Measurements from ENCODE around the gene PTPN7. TPM values are rescaled to one million over a fixed set of nuclear protein-coding genes. Genes with fewer than 3 reads are reported as not detected.
A peak's percentile ranks its signal among the peaks of the same experiment; 100 is the strongest.

Gene PTPN7
- total RNA-seq, 4 donors from 2014 or later: 1.9 to 5.5 (median 3.1) TPM

- Histone ChIP-seq H3K9me3 (no peaks in the 10 kb centered on the region), H3K36me3 (no peaks in the 10 kb centered on the region), H3K27me3 (no peaks in the 10 kb centered on the region), H3K27ac (no peak overlapping the region), H3K4me1 (peaks cover 0 to 6% (median 5%) of the 10 kb centered on the region in 3 donors), H3K4me3 (no peak overlapping the region)
- TF ChIP-seq POLR2A (IDR thresholded peaks at IDR 0.05) (no peak), CTCF (IDR thresholded peaks at IDR 0.05) (no peak)
- intact Hi-C loops (cut with DNase I): loop anchor here (5.0 to 10.0 kb wide), 2 partner anchors 121 to 229 kb away; no protein-coding TSS in a partner anchor
- WGBS, 2 donors: 86% methylated on average over 10 of the region's 10 CpGs
- no peak for DNase-seq
Observed at GRCh38 chr1:202123336-202123813, 37.0 kb downstream of the PTPN7 start.

- intact Hi-C loops (cut with DNase I): loop anchor here (5.0 to 10.0 kb wide), 2 partner anchors 120 to 228 kb away; no protein-coding TSS in a partner anchor
- no peak within 1 kb of the TSS for H3K4me3 ChIP-seq
- no peaks in the 10 kb centered on the region for H3K27me3 ChIP-seq
- peaks cover 0 to 11% (median 8%) of the 10 kb centered on the region in 3 donors for H3K4me1 ChIP-seq
- H3K36me3 ChIP-seq: no peaks in the 10 kb centered on the region
- WGBS, 2 donors: 60% methylated on average over 1 to 16 of the region's 19 CpGs
- H3K9me3 ChIP-seq: no peaks in the 10 kb centered on the region
- H3K27ac ChIP-seq: no peak within 1 kb of the TSS
- TF ChIP-seq POLR2A (IDR thresholded peaks at IDR 0.05) (no peak), CTCF (IDR thresholded peaks at IDR 0.05) (peak in 2 of 6 experiments; percentile 5 to 8)
- no peak for DNase-seq
Observed at GRCh38 chr1:202122639-202123335, 37.6 kb downstream of the PTPN7 start, which contains the start of gene GPR37L1. Gene GPR37L1 (plus strand): TSS chr1:202122917. CDS start chr1:202122964, 47 bp downstream.

GRCh38 chr1:202121006-202121405, 39.4 kb downstream of the PTPN7 start:
- 48 to 60% methylated on average over 6 to 7 of the region's 7 CpGs for WGBS, 2 donors
- intact Hi-C loops (cut with DNase I): loop anchor here (5.0 to 10.0 kb wide), 2 partner anchors 119 to 226 kb away; no protein-coding TSS in a partner anchor
- peaks cover 0 to 11% (median 8%) of the 10 kb centered on the region in 3 donors for H3K4me1 ChIP-seq
- H3K36me3 ChIP-seq: no peaks in the 10 kb centered on the region
- no peaks in the 10 kb centered on the region for H3K27me3 ChIP-seq
- H3K4me3 ChIP-seq: no peak overlapping the region
- TF ChIP-seq POLR2A (IDR thresholded peaks at IDR 0.05): no peak
- no peak for TF ChIP-seq CTCF (IDR thresholded peaks at IDR 0.05)
- no peak for DNase-seq
- H3K27ac ChIP-seq: no peak overlapping the region
- H3K9me3 ChIP-seq: no peaks in the 10 kb centered on the region

- 68 to 82% methylated on average over 10 of the region's 10 CpGs for WGBS, 2 donors
- Histone ChIP-seq H3K4me3 (no peak overlapping the region), H3K27ac (peak overlapping the region in 3 of 4 donors; percentile 17 to 37 (median 27)), H3K36me3 (no peaks in the 10 kb centered on the region), H3K9me3 (no peaks in the 10 kb centered on the region), H3K27me3 (no peaks in the 10 kb centered on the region), H3K4me1 (peaks cover 0 to 25% (median 16%) of the 10 kb centered on the region in 3 donors)
- no peak for DNase-seq
- TF ChIP-seq CTCF (IDR thresholded peaks at IDR 0.05) (no peak), POLR2A (IDR thresholded peaks at IDR 0.05) (no peak)
- intact Hi-C loops (cut with DNase I): no loop called here
Observed at GRCh38 chr1:202117898-202118371, 42.5 kb downstream of the PTPN7 start.

GRCh38 chr1:202116287-202116686, 44.1 kb downstream of the PTPN7 start:
- WGBS, 2 donors: 93 to 98% methylated on average over 4 to 8 of the region's 8 CpGs
- Histone ChIP-seq H3K27me3 (no peaks in the 10 kb centered on the region), H3K36me3 (no peaks in the 10 kb centered on the region), H3K4me3 (no peak overlapping the region), H3K4me1 (peaks cover 0 to 33% (median 21%) of the 10 kb centered on the region in 3 donors), H3K27ac (no peak overlapping the region), H3K9me3 (no peaks in the 10 kb centered on the region)
- TF ChIP-seq CTCF (IDR thresholded peaks at IDR 0.05): no peak
- no peak for TF ChIP-seq POLR2A (IDR thresholded peaks at IDR 0.05)
- intact Hi-C loops (cut with DNase I): no loop called here
- no peak for DNase-seq
